ENCODE measurements around the gene LRFN5.

LRFN5 gene

DNA sequence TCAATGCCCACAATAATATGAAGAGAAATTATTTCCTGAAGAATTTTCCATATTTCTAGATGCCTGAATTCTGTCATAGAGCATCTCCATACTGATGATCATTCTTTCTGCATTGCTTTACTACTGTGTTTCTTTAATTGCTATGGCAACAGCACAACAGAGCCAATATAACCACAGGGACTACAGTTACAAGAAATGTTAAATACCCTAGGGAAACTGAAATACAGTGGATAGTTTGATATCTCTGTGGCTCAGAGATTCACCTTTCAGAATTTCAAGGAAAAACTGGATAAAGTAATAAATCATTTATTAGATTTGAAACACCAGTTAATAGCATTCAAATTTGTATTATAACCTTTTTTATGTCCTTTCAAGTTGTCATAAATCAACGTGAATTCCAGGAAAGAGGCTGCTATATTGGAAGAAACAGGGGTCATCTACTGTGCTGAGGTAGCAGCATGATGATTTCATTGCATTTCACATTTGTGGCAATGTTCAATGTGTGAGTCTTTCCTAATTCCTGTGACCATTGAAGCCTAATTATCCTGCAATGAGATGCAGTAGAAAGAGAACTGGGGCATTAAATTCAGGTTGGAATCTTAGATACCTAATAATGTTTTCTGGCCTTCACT lies 267.1 kb downstream of the LRFN5 start:
- no peaks in the 10 kb centered on the region for H3K36me3 ChIP-seq (ENCODE audit: control insufficient read depth, insufficient read depth, low read length)
- no peak overlapping the region for H2AFZ ChIP-seq
- H3K9ac ChIP-seq, result no peak overlapping the region
- H3K4me2 ChIP-seq (ENCODE audit: low read length), result no peak overlapping the region
- H3K27ac ChIP-seq, result no peak overlapping the region
- H3K9me3 ChIP-seq (ENCODE audit: control insufficient read depth, low read length), result no peaks in the 10 kb centered on the region
- no peak for TF ChIP-seq CTCF (IDR thresholded peaks at IDR 0.05)
- H3K27me3 ChIP-seq (ENCODE audit: control insufficient read depth, insufficient read depth, low read length), result no peaks in the 10 kb centered on the region
- H3K79me2 ChIP-seq, result no peaks in the 10 kb centered on the region
- H3K4me1 ChIP-seq, result no peaks in the 10 kb centered on the region
- H3K4me3 ChIP-seq (ENCODE audit: low read depth, low read length), result no peak overlapping the region

GRCh38 chr14:41875116-41875515 lies 268.4 kb downstream of the LRFN5 start:
- Histone ChIP-seq H3K4me1 (no peaks in the 10 kb centered on the region), H2AFZ (no peak overlapping the region), H3K36me3 (ENCODE audit: control insufficient read depth, insufficient read depth, low read length) (no peaks in the 10 kb centered on the region)

GRCh38 chr14:41878321-41878720 lies 271.6 kb downstream of the LRFN5 start:
- Histone ChIP-seq H3K27ac (no peak overlapping the region), H3K4me3 (ENCODE audit: low read depth, low read length) (no peak overlapping the region)
- no peak for TF ChIP-seq CTCF (IDR thresholded peaks at IDR 0.05)

More at GRCh38 chr14:41875116-41875515, 268.4 kb downstream of the LRFN5 start:
- H3K9me3 ChIP-seq (ENCODE audit: control insufficient read depth, low read length), result no peaks in the 10 kb centered on the region
- H3K27ac ChIP-seq, result no peak overlapping the region
- H3K27me3 ChIP-seq (ENCODE audit: control insufficient read depth, insufficient read depth, low read length), result no peaks in the 10 kb centered on the region
- no peak overlapping the region for H3K4me3 ChIP-seq (ENCODE audit: low read depth, low read length)
- no peaks in the 10 kb centered on the region for H3K79me2 ChIP-seq
- no peak overlapping the region for H3K4me2 ChIP-seq (ENCODE audit: low read length)
- TF ChIP-seq CTCF (IDR thresholded peaks at IDR 0.05), result no peak
- no peak overlapping the region for H3K9ac ChIP-seq

GRCh38 chr14:41891624-41892023 lies 284.9 kb downstream of the LRFN5 start:
- H3K9me3 ChIP-seq (ENCODE audit: control insufficient read depth, low read length), result no peaks in the 10 kb centered on the region
- H3K36me3 ChIP-seq (ENCODE audit: control insufficient read depth, insufficient read depth, low read length), result no peaks in the 10 kb centered on the region
- no peaks in the 10 kb centered on the region for H3K4me1 ChIP-seq
- no peak overlapping the region for H3K27ac ChIP-seq
- no peak overlapping the region for H3K4me2 ChIP-seq (ENCODE audit: low read length)
- no peak overlapping the region for H3K9ac ChIP-seq
- no peak overlapping the region for H2AFZ ChIP-seq
- no peaks in the 10 kb centered on the region for H3K79me2 ChIP-seq
- no peak for TF ChIP-seq CTCF (IDR thresholded peaks at IDR 0.05)
- no peaks in the 10 kb centered on the region for H3K27me3 ChIP-seq (ENCODE audit: control insufficient read depth, insufficient read depth, low read length)
- no peak overlapping the region for H3K4me3 ChIP-seq (ENCODE audit: low read depth, low read length)

More at GRCh38 chr14:41878321-41878720, 271.6 kb downstream of the LRFN5 start:
- no peaks in the 10 kb centered on the region for H3K4me1 ChIP-seq
- no peak overlapping the region for H3K9ac ChIP-seq
- no peaks in the 10 kb centered on the region for H3K36me3 ChIP-seq (ENCODE audit: control insufficient read depth, insufficient read depth, low read length)
- no peak overlapping the region for H2AFZ ChIP-seq
- no peaks in the 10 kb centered on the region for H3K9me3 ChIP-seq (ENCODE audit: control insufficient read depth, low read length)
- H3K27me3 ChIP-seq (ENCODE audit: control insufficient read depth, insufficient read depth, low read length), result no peaks in the 10 kb centered on the region
- no peak overlapping the region for H3K4me2 ChIP-seq (ENCODE audit: low read length)
- H3K79me2 ChIP-seq, result no peaks in the 10 kb centered on the region

GRCh38 chr14:41899416-41899815 lies 292.7 kb downstream of the LRFN5 start:
- Histone ChIP-seq H3K4me1 (no peaks in the 10 kb centered on the region), H2AFZ (no peak overlapping the region), H3K9me3 (ENCODE audit: control insufficient read depth, low read length) (no peaks in the 10 kb centered on the region), H3K36me3 (ENCODE audit: control insufficient read depth, insufficient read depth, low read length) (no peaks in the 10 kb centered on the region), H3K4me3 (ENCODE audit: low read depth, low read length) (no peak overlapping the region), H3K79me2 (no peaks in the 10 kb centered on the region), H3K27me3 (ENCODE audit: control insufficient read depth, insufficient read depth, low read length) (no peaks in the 10 kb centered on the region), H3K9ac (no peak overlapping the region), H3K4me2 (ENCODE audit: low read length) (no peak overlapping the region), H3K27ac (no peak overlapping the region)
- TF ChIP-seq CTCF (IDR thresholded peaks at IDR 0.05), result no peak
